H9 (cell line): ENCODE results near the gene ZBED5. TPM values are rescaled to one million over a fixed set of nuclear protein-coding genes. Genes with fewer than 3 reads are reported as not detected.

Experiments
- DNase-seq: peaks from one replicate; pipeline ENCODE4 v3.0.0-alpha.2; 2017
- H2AFZ ChIP-seq: one replicate; pipeline ENCODE4 v1.6.1; 2013; ENCODE audit warnings: mild to moderate bottlenecking, low read length, control low read depth, moderate library complexity
- H2AK5ac ChIP-seq: 2 replicates; pipeline ENCODE4 v1.6.1; 2013; ENCODE audit warnings: low read length, control low read depth, mixed read lengths; ENCODE audit not compliant: insufficient read length
- H2BK120ac ChIP-seq: one replicate; pipeline ENCODE4 v1.6.1; 2013; ENCODE audit warnings: low read depth, mild to moderate bottlenecking, low read length, control low read depth, inconsistent platforms; ENCODE audit not compliant: poor library complexity, severe bottlenecking
- H2BK12ac ChIP-seq: 2 replicates; pipeline ENCODE4 v1.6.1; 2013; ENCODE audit warnings: low read length, control low read depth, mixed read lengths, low read depth; ENCODE audit not compliant: insufficient read length
- H2BK15ac ChIP-seq: 2 replicates; pipeline ENCODE4 v1.6.1; 2013; ENCODE audit warnings: low read depth, low read length, control low read depth
- H2BK20ac ChIP-seq: one replicate; pipeline ENCODE4 v1.6.1; 2013; ENCODE audit warnings: low read depth, mild to moderate bottlenecking, low read length, control low read depth, inconsistent platforms; ENCODE audit not compliant: poor library complexity, severe bottlenecking
- H2BK5ac ChIP-seq: 2 replicates; pipeline ENCODE4 v1.6.1; 2013; ENCODE audit warnings: low read length, control low read depth, mixed read lengths; ENCODE audit not compliant: insufficient read length
- H3K14ac ChIP-seq: 2 replicates; pipeline ENCODE4 v1.6.1; 2013; ENCODE audit warnings: low read length, control low read depth; ENCODE audit not compliant: insufficient read depth
- H3K18ac ChIP-seq: 2 replicates; pipeline ENCODE4 v1.6.1; 2013; ENCODE audit warnings: low read depth, mild to moderate bottlenecking, mixed read lengths, low read length, control low read depth; ENCODE audit not compliant: insufficient read length
- H3K23ac ChIP-seq: 2 replicates; pipeline ENCODE4 v1.6.1; 2013; ENCODE audit warnings: low read length, control low read depth, mixed read lengths, low read depth; ENCODE audit not compliant: insufficient read length
- H3K23me2 ChIP-seq: 2 replicates; pipeline ENCODE4 v1.6.1; 2013; ENCODE audit warnings: low read depth, mild to moderate bottlenecking, mixed read lengths, low read length, control low read depth; ENCODE audit not compliant: insufficient read length, poor library complexity, severe bottlenecking
- H3K27ac ChIP-seq: 2 replicates; pipeline ENCODE4 v1.5.1; 2013; ENCODE audit warnings: low read length, control low read depth, mixed read lengths, low read depth; ENCODE audit not compliant: insufficient read length
- H3K27me3 ChIP-seq: 2 replicates; pipeline ENCODE4 v1.6.1; 2013; ENCODE audit warnings: low read length, control low read depth, inconsistent platforms; ENCODE audit not compliant: insufficient read depth
- H3K4ac ChIP-seq: 2 replicates; pipeline ENCODE4 v1.6.1; 2013; ENCODE audit warnings: low read depth, mild to moderate bottlenecking, control low read depth, inconsistent platforms, low read length, moderate library complexity
- H3K4me1 ChIP-seq: 2 replicates; pipeline ENCODE4 v1.6.1; 2013; ENCODE audit warnings: low read length, control low read depth, inconsistent platforms; ENCODE audit not compliant: insufficient read depth
- H3K4me2 ChIP-seq: 2 replicates; pipeline ENCODE4 v1.6.1; 2013; ENCODE audit warnings: low read length, control low read depth, mixed read lengths; ENCODE audit not compliant: insufficient read length, insufficient read depth
- H3K56ac ChIP-seq: 2 replicates; pipeline ENCODE4 v1.6.1; 2013; ENCODE audit warnings: low read depth, mild to moderate bottlenecking, mixed read lengths, low read length, control low read depth; ENCODE audit not compliant: insufficient read length
- H3K79me1 ChIP-seq: 2 replicates; pipeline ENCODE4 v1.6.1; 2013; ENCODE audit warnings: low read depth, mild to moderate bottlenecking, moderate library complexity, low read length, control low read depth, inconsistent platforms; ENCODE audit not compliant: insufficient read depth, poor library complexity, severe bottlenecking
- H3K79me2 ChIP-seq: 2 replicates; pipeline ENCODE4 v1.6.1; 2013; ENCODE audit warnings: low read length, control low read depth, inconsistent platforms; ENCODE audit not compliant: insufficient read depth
- H3K9ac ChIP-seq: 2 replicates; pipeline ENCODE4 v1.6.1; 2013; ENCODE audit warnings: low read length, control low read depth, mixed read lengths; ENCODE audit not compliant: insufficient read length; ENCODE audit errors: extremely low read depth
- H3K9me3 ChIP-seq: one replicate; pipeline ENCODE4 v1.6.1; 2013; ENCODE audit warnings: low read depth, low read length, inconsistent platforms; ENCODE audit not compliant: control insufficient read depth
- H3T11ph ChIP-seq: one replicate; pipeline ENCODE4 v1.6.1; 2013; ENCODE audit warnings: mild to moderate bottlenecking, low read length, control low read depth, inconsistent platforms
- H4K20me1 ChIP-seq: one replicate; pipeline ENCODE4 v1.6.1; 2013; ENCODE audit not compliant: control insufficient read depth, insufficient read length, insufficient read depth
- H4K5ac ChIP-seq: 2 replicates; pipeline ENCODE4 v1.6.1; 2013; ENCODE audit warnings: low read depth, mild to moderate bottlenecking, mixed read lengths, low read length, control low read depth; ENCODE audit not compliant: insufficient read length
- H4K8ac ChIP-seq: replicated peaks from 2 replicates; pipeline ENCODE4 v1.6.1; 2013; ENCODE audit warnings: low read length, control low read depth, mixed read lengths, low read depth; ENCODE audit not compliant: insufficient read length
- H4K91ac ChIP-seq: 2 replicates; pipeline ENCODE4 v1.6.1; 2013; ENCODE audit warnings: low read depth, mild to moderate bottlenecking, moderate library complexity, mixed read lengths, low read length, control low read depth; ENCODE audit not compliant: insufficient read length
- H3K27ac Mint-ChIP-seq, 3 experiments: 2 replicates in 2 of 3; 3 replicates in 1 of 3; pipeline ENCODE4 v1.8.0; 2020 to 2021; ENCODE audit warnings: mixed read lengths in 3 of 3, mild to moderate bottlenecking in 1 of 3, moderate library complexity in 1 of 3
- H3K27me3 Mint-ChIP-seq: 2 replicates; pipeline ENCODE4 v1.8.0; 2021; ENCODE audit warnings: low read depth, mild to moderate bottlenecking, moderate library complexity, mixed read lengths
- H3K36me3 Mint-ChIP-seq, 3 experiments: 2 replicates in 2 of 3; 3 replicates in 1 of 3; pipeline ENCODE4 v1.8.0; 2020 to 2021; ENCODE audit warnings: low read depth in 3 of 3, mixed read lengths in 3 of 3; ENCODE audit not compliant: insufficient read depth in 1 of 3
- H3K4me1 Mint-ChIP-seq, 2 experiments: 2 replicates each; pipeline ENCODE4 v1.8.0; 2020; ENCODE audit warnings: mixed read lengths in 2 of 2
- H3K4me3 Mint-ChIP-seq, 2 experiments: 2 replicates in 1 of 2; 3 replicates in 1 of 2; pipeline ENCODE4 v1.8.0; 2020 to 2021; ENCODE audit warnings: mild to moderate bottlenecking in 2 of 2, mixed read lengths in 2 of 2, moderate library complexity in 1 of 2
- H3K9me3 Mint-ChIP-seq, 2 experiments: 2 replicates in 1 of 2; 3 replicates in 1 of 2; pipeline ENCODE4 v1.8.0; 2020; ENCODE audit warnings: mild to moderate bottlenecking in 2 of 2, mixed read lengths in 2 of 2, moderate library complexity in 1 of 2
- CTCF ChIP-seq: fragments of 200-600 bp; sonication (generic); conservative IDR thresholded peaks from 3 replicates; pipeline ENCODE4 v1.8.0; 2021; ENCODE audit warnings: antibody characterized with exemption, mild to moderate bottlenecking
- WGBS: extraction: QIAGEN DNeasy Blood & Tissue Kit; methylation state at CpG from one replicate; pipeline ENCODE4 v1.1.7; 2013; ENCODE audit warnings: missing lambda C conversion rate, low lambda C conversion rate, mixed read lengths; ENCODE audit not compliant: insufficient read length; ENCODE audit errors: extremely low coverage; 5-methylcytosine and 5-hydroxymethylcytosine counted together
- total RNA-seq: library from RNA; stranded (reverse); gene quantifications from 2 replicates; pipeline ENCODE4 v1.2.1, GENCODE V29; 2021

Gene ZBED5
- total RNA-seq, 1 experiment from 2014 or later = 65.8 TPM

GRCh38 chr11:10805741-10806140, 52.1 kb downstream of the ZBED5 start:
- Histone ChIP-seq H2BK12ac (no peak overlapping the region), H3K9me3 (no peaks in the 10 kb centered on the region), H3K79me1 (no peaks in the 10 kb centered on the region), H2BK120ac (no peak overlapping the region), H3K4me1 (no peaks in the 10 kb centered on the region), H4K91ac (no peak overlapping the region), H4K5ac (no peak overlapping the region), H3K27me3 (no peaks in the 10 kb centered on the region), H3K23ac (no peak overlapping the region), H3K4ac (no peak overlapping the region), H3K4me2 (no peak overlapping the region), H2BK20ac (no peak overlapping the region), H2BK5ac (no peak overlapping the region), H3K56ac (no peak overlapping the region), H2BK15ac (no peak overlapping the region), H4K8ac (no peak overlapping the region), H3K9ac (no peak overlapping the region), H2AFZ (no peak overlapping the region), H3K23me2 (no peaks in the 10 kb centered on the region), H2AK5ac (no peak overlapping the region), H3K27ac (no peak overlapping the region), H4K20me1 (no peaks in the 10 kb centered on the region), H3T11ph (no peak overlapping the region), H3K79me2 (peaks cover 14% of the 10 kb centered on the region; the same call in 1 of the 2 replicates), H3K14ac (no peak overlapping the region), H3K18ac (no peak overlapping the region)
- Mint-ChIP-seq H3K27ac (peak overlapping the region in 2 of 3 experiments; percentile 63 to 83; a peak in 4 of 7 replicates), H3K36me3 (peaks cover 63 to 77% (median 75%) of the 10 kb centered on the region in 3 experiments), H3K9me3 (peaks cover 0 to 4% of the 10 kb centered on the region in 2 experiments; a peak in 2 of 5 replicates), H3K4me3 (peak overlapping the region; percentile 44 to 60), H3K4me1 (peaks cover 26 to 33% of the 10 kb centered on the region in 2 experiments), H3K27me3 (no peaks in the 10 kb centered on the region)
- no peak for TF ChIP-seq CTCF
- DNase-seq = no peak
- no CpG with 5 or more reads among the region's 8 CpGs for WGBS
